ENCODE measurements around the gene CASD1. TPM values are rescaled to one million over a fixed set of nuclear protein-coding genes. Genes with fewer than 3 reads are reported as not detected.

The CASD1 gene
- total and polyA plus RNA-seq, 2 of the 4 experiments (the other 2 are of a cell fraction) = 4.0 to 4.5 TPM

Small RNA genes lying within 50 kb of the gene (microRNA-seq; reads per million reads assigned to microRNA genes)
- not detected for gene RNU6-1328P (ENCODE audit: insufficient read depth, insufficient read length)

Small RNA genes lying within 50 kb of the gene (small RNA-seq; reads per million reads assigned to genes)
- 0 reads per million in 5 experiments for gene RNU6-1328P

Other genes starting within 250 kb of the CASD1 start
- 1,211 and 1,351 TPM in 2 replicates for gene COL1A2, start 114.9 kb upstream of the CASD1 start, total RNA-seq (2012; rRNA removed)
- 3,922 and 4,454 TPM in 2 replicates for gene COL1A2, start 114.9 kb upstream of the CASD1 start, polyA plus RNA-seq (2012; rRNA removed)
- gene SGCE, start 146.3 kb downstream of the CASD1 start, total RNA-seq (2012; rRNA removed) = 36.4 and 40.5 TPM in 2 replicates
- gene SGCE, start 146.3 kb downstream of the CASD1 start, polyA plus RNA-seq (2012; rRNA removed) = 32.3 and 39.4 TPM in 2 replicates